NCI-H2227 treated with DMSO at 0.1 percent for 48 hours (cell line): ENCODE data around the gene TERT.
"Not testable (repeated sequence)": the region's sequence is repeated elsewhere in the genome, so short reads cannot be mapped to it uniquely, and the experiment has no call there.

Experiments
- DNase-seq: peaks from one replicate; lab custom pipeline; 2025; lab: John Stamatoyannopoulos, UW

TERT gene

GRCh38 chr5:1278656-1279442 lies 16.0 kb downstream of the TERT start:
- no peak for DNase-seq

- no peak for DNase-seq
Observed at GRCh38 chr5:1278216-1278615, 16.7 kb downstream of the TERT start.

GRCh38 chr5:1277781-1278180 lies 17.1 kb downstream of the TERT start:
- no peak for DNase-seq

- DNase-seq, result no peak
Observed at GRCh38 chr5:1277331-1277730, 17.5 kb downstream of the TERT start.

GRCh38 chr5:1276930-1277329 lies 17.9 kb downstream of the TERT start:
- no peak for DNase-seq

- not testable (repeated sequence) for DNase-seq
Observed at GRCh38 chr5:1275397-1276391, 19.2 kb downstream of the TERT start.

- DNase-seq, result no peak
Observed at GRCh38 chr5:1274471-1274870, 20.4 kb downstream of the TERT start.

GRCh38 chr5:1273745-1274144 lies 21.1 kb downstream of the TERT start:
- DNase-seq, result no peak

GRCh38 chr5:1272201-1272600 lies 22.7 kb downstream of the TERT start:
- no peak for DNase-seq

- DNase-seq, result no peak
Observed at GRCh38 chr5:1270933-1271914, 23.6 kb downstream of the TERT start.

- DNase-seq, result no peak
Observed at GRCh38 chr5:1270426-1270825, 24.4 kb downstream of the TERT start.

- no peak for DNase-seq
Observed at GRCh38 chr5:1268666-1269065, 26.2 kb downstream of the TERT start.

- no peak for DNase-seq
Observed at GRCh38 chr5:1268056-1268455, 26.8 kb downstream of the TERT start.

- DNase-seq, result not testable (repeated sequence)
Observed at GRCh38 chr5:1267464-1267863, 27.4 kb downstream of the TERT start.

- DNase-seq, result no peak
Observed at GRCh38 chr5:1266791-1267190, 28.1 kb downstream of the TERT start.

GRCh38 chr5:1265461-1266455 lies 29.1 kb downstream of the TERT start:
- no peak for DNase-seq

GRCh38 chr5:1265026-1265425 lies 29.8 kb downstream of the TERT start:
- no peak for DNase-seq

GRCh38 chr5:1264211-1264610 lies 30.7 kb downstream of the TERT start:
- DNase-seq, result no peak

GRCh38 chr5:1262381-1262780 lies 32.5 kb downstream of the TERT start:
- DNase-seq, result no peak

- DNase-seq, result no peak
Observed at GRCh38 chr5:1261643-1262042, 33.2 kb downstream of the TERT start.
